ENCODE results near the gene MLX. TPM values are rescaled to one million over a fixed set of nuclear protein-coding genes. Genes with fewer than 3 reads are reported as not detected.
"Not testable (repeated sequence)": the region's sequence is repeated elsewhere in the genome, so short reads cannot be mapped to it uniquely, and the experiment has no call there.

MLX gene
- total RNA-seq, 1 experiment from 2014 or later: 48.4 TPM

DNA sequence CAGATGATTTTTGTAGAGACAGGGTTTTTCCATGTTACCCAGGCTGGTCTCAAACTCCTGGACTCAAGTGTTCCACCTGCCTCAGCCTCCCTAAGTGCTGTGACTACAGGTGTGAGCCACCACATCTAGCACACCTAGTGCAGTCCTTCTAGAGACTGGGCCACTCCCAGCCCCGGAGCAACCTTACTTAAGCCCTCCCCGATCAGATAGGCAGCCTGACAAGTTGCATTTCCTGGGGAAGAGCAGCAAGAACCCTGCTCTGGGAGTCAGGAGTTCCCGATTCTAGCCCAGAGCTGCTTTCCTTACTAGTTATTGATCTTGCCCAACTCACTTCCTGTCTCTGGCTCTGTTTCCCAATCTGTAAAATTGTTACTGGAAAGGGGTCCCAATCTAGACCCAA is 37.8 kb upstream of the MLX start:
- Histone ChIP-seq H3K27ac (no peak overlapping the region), H3K27me3 (no peaks in the 10 kb centered on the region), H3K4me1 (0 out of 2 replicates have a peak, but pooled peaks cover 2% of the 10 kb centered on the region), H3K36me3 (no peaks in the 10 kb centered on the region), H3K4me3 (no peak overlapping the region), H3K9me3 (replicated peaks) (no peaks in the 10 kb centered on the region)
- no peak for DNase-seq

DNA sequence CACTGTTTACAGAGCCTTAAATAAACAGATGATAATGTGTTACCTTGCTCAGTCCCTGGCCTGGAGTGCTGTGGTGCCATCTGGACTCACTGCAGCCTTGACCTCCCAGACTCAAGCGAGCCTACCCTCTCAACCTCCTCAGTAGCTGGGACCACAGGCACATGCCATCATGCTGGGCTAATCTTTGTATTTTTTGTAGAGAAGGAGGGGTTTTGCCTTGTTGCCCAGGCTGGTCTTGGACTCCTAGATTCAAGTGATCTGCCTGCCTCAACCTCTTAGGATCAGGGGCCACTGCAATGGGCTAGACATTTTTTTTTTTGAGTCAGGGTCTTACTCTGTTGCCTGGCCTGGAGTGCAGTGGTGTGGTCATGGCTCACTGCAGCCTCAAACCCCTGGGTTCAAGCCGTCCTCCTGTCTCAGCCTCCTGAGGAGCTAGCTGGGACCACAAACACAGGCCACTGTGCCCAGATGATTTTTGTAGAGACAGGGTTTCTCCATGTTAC is 35.9 kb upstream of the MLX start:
- Histone ChIP-seq H3K27me3 (no peaks in the 10 kb centered on the region), H3K9me3 (replicated peaks) (no peaks in the 10 kb centered on the region), H3K4me3 (no peak overlapping the region), H3K27ac (no peak overlapping the region), H3K36me3 (no peaks in the 10 kb centered on the region), H3K4me1 (peaks cover 11% of the 10 kb centered on the region)
- no peak for DNase-seq

DNA sequence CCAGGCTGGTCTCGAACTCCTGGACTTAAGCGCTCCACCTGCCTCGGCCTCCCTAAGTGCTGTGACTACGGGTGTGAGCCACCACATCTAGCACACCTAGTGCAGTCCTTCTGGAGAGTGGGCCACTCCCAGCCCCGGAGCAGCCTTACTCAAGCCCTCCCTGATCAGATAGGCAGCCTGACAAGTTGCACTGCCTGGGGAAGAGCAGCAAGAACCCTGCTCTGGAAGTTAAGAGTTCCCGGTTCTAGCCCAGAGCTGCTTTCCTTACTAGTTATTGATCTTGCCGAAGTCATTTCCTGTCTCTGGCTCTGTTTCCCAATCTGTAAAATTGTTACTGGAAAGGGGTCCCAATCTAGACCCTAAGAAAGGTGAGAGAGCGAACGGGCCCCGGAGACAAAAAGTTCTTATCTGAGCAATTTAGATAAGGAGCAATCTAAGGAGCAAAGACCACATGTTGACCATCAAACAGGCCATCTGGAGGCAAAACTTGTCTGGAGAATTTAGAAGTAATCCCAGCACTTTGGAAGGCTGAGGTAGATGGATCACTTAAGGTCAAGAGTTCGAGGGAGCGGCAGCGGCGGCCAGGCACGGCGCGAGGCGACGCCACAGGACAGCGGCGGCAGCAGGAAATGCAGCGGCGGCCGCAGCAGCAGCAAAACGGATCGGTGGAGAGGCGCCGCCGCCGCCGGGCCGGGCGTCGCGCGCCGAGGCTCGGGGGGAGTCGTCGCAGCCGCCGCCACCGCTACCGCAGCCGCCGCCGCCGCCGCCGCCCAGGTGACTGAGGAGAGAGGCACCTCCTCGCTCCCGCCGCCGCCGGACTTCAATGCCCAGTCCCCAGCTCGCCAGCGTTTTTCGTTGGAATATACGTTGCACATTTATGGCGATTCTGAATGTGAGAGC is 35.2 kb upstream of the MLX start:
- H3K4me3 ChIP-seq: peak overlapping the region; percentile 41
- no peak overlapping the region for H3K27ac ChIP-seq
- DNase-seq: no peak
- no peaks in the 10 kb centered on the region for H3K27me3 ChIP-seq
- H3K4me1 ChIP-seq: peaks cover 11% of the 10 kb centered on the region
- no peaks in the 10 kb centered on the region for H3K9me3 ChIP-seq (replicated peaks)
- no peaks in the 10 kb centered on the region for H3K36me3 ChIP-seq

DNA sequence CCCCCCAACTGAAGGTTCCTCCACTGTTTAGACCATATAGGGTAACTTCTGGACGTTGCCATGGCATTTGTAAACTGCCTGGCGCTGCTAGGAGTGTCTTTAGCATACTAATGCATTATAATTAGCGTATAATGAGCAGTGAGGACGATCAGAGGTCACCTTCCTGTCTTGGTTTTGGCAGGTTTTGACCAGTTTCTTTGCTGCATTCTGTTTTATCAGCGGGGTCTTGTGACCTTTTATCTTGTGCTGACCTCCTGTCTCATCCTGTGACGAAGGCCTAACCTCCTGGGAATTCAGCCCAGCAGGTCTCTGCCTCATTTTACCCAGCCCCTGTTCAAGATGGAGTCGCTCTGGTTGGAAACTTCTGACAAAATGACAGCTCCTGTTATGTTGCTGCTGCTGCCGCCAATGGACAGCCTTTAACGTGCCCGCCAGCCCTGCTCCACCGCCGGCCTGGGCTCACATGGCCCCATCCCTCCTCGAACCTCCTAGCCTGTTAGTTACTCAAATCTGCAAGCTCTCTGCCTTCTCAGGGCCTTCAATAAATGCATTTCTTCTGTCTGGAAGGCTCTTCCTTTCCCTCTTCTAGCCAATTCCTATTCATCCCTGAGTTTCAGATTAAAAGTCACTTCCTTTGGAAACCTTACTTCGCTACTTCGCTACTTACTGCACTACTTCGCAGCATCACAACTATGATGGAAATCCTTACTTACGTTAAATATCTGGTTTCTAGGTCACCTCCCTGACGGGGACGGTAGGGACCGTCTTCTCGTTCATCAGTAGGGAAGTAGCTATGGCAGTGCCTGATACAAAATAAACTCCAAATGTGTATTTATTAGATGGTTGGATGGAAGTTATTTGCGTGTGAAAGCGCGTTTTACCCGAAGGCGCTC is 31.5 kb upstream of the MLX start:
- no peaks in the 10 kb centered on the region for H3K27me3 ChIP-seq
- H3K9me3 ChIP-seq (replicated peaks): no peaks in the 10 kb centered on the region
- H3K4me3 ChIP-seq: peak overlapping the region; percentile 63
- peak overlapping the region; percentile 64 for H3K27ac ChIP-seq
- DNase-seq: no peak
- peaks cover 16% of the 10 kb centered on the region for H3K4me1 ChIP-seq
- H3K36me3 ChIP-seq: no peaks in the 10 kb centered on the region

DNA sequence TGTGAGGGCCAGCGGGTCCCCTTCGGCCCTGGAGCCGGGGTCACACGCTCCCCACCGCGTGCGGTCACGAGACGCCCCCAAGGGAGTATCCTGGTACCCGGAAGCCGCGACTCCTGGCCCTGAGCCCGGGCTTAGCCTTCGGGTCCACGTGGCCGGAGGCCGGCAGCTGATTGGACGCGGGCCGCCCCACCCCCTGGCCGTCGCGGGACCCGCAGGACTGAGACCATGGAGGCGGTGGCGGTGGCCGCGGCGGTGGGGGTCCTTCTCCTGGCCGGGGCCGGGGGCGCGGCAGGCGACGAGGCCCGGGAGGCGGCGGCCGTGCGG is 30.9 kb upstream of the MLX start, which contains the start of gene NAGLU:
TSS of gene NAGLU (plus strand) at position 194 of the 324 bp plus-strand sequence. CDS start at position 226, 32 bp downstream.
- peak; percentile 97 to 98 for DNase-seq
- Histone ChIP-seq H3K4me3 (peak within 1 kb of the TSS; percentile 63), H3K9me3 (replicated peaks) (no peaks in the 10 kb centered on the region), H3K36me3 (no peaks in the 10 kb centered on the region), H3K4me1 (peaks cover 15% of the 10 kb centered on the region), H3K27ac (peak within 1 kb of the TSS; percentile 98), H3K27me3 (no peaks in the 10 kb centered on the region)

DNA sequence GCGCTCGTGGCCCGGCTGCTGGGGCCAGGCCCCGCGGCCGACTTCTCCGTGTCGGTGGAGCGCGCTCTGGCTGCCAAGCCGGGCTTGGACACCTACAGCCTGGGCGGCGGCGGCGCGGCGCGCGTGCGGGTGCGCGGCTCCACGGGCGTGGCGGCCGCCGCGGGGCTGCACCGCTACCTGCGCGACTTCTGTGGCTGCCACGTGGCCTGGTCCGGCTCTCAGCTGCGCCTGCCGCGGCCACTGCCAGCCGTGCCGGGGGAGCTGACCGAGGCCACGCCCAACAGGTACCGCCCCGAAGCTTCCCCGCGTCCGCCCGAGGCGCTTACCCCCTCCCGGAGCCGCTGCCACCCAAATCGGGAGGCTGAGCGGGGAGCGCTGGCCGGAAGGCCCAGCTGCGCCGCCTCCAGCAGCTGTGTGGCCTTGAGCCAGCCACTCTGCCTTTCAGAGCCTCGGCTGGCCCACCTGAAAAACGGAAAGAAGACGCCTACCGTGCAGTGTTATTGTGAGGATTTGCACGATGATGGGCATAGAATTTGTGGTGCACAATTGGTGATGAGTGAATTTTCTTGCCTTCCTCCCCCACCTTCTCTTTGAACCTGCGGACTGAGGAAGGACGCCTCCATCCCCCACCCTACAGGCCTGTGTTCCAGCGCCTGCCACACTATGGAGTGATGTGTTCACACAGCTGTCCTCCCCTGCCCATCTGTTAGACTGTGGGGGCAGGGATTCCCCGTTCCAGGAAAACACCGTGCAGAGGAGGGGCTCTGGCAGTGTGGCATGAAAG is 30.3 kb upstream of the MLX start:
- Histone ChIP-seq H3K36me3 (peaks cover 3% of the 10 kb centered on the region; the same call in 1 of the 2 replicates), H3K4me1 (peaks cover 15% of the 10 kb centered on the region), H3K27ac (peak overlapping the region; percentile 98), H3K4me3 (peak overlapping the region; percentile 63), H3K27me3 (no peaks in the 10 kb centered on the region), H3K9me3 (replicated peaks) (no peaks in the 10 kb centered on the region)
- peak; percentile 96 to 97 for DNase-seq

DNA sequence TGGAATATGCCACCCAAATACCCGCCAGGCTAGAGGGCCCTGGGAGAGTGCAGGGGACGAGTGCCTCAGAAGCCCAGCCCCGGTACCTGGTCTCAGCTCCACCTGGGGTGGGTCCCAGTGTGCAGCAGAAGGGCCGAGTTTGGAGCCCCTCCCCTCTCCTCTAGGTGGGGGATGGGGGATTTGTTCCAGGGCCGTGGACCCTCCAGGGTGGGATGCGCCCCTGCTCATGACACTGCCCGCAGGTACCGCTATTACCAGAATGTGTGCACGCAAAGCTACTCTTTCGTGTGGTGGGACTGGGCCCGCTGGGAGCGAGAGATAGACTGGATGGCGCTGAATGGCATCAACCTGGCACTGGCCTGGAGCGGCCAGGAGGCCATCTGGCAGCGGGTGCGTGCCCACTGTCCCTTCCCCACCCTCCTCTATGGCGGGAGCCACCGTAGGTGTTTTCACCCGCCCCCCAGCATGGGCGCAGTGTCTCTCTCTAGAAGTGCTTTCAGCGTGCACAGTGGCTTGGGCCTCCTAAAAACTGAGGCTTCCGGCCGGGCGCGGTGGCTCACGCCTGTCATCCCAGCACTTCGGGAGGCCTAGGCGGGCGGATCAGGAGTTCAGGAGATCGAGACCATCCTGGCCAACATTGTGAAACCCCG is 29.6 kb upstream of the MLX start:
- no peaks in the 10 kb centered on the region for H3K27me3 ChIP-seq
- peaks cover 15% of the 10 kb centered on the region for H3K4me1 ChIP-seq
- H3K36me3 ChIP-seq: peaks cover 3% of the 10 kb centered on the region; the same call in 1 of the 2 replicates
- H3K4me3 ChIP-seq: peak overlapping the region; percentile 63
- no peaks in the 10 kb centered on the region for H3K9me3 ChIP-seq (replicated peaks)
- DNase-seq: no peak
- H3K27ac ChIP-seq: peak overlapping the region; percentile 98

DNA sequence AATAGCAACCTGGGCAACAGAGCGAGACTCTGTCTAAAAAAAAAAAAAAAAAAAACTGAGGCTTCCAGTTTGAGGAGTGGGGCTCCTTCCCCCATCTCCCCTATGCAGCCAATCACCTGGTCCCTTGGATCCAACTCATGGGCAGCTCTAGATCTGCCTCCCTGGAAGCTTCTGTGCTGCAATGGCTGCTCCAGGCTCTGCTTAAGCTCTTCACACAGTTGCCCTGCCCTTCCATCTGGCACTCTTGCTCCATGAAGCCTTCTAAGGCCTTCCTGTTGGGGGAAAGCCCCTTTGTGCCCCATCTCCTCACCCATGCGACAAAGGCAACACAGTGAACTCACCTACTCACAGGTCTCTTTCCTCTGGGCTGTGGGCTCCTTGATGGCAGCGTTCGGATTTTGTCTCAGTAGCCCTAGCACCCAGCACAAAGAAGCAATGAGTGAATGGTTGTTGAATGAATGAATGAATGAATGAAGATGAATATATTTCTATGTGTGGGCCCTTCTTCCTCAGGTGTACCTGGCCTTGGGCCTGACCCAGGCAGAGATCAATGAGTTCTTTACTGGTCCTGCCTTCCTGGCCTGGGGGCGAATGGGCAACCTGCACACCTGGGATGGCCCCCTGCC is 29.0 kb upstream of the MLX start:
- H3K27ac ChIP-seq: peak overlapping the region; percentile 98
- H3K36me3 ChIP-seq: peaks cover 5% of the 10 kb centered on the region; the same call in 1 of the 2 replicates
- H3K27me3 ChIP-seq: no peaks in the 10 kb centered on the region
- H3K9me3 ChIP-seq (replicated peaks): no peaks in the 10 kb centered on the region
- H3K4me1 ChIP-seq: peaks cover 15% of the 10 kb centered on the region
- H3K4me3 ChIP-seq: no peak overlapping the region
- no peak for DNase-seq

DNA sequence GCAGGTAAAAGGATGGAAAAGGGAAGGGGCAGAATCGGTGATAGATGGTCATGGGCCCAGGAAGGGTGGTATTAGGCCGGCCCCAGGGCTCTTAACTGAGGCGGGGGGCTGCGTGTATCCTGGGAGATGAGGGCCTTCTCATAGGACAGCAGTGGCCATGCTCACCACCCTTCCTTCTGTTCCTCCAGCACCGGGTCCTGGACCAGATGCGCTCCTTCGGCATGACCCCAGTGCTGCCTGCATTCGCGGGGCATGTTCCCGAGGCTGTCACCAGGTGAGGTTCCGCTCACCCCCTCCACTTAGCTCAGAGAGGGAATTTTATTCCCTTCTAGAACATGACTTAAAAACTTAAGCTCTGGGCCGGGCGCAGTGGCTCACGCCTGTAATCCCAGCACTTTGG is 28.4 kb upstream of the MLX start:
- no peak for DNase-seq
- peaks cover 15% of the 10 kb centered on the region for H3K4me1 ChIP-seq
- peaks cover 5% of the 10 kb centered on the region for H3K36me3 ChIP-seq
- no peaks in the 10 kb centered on the region for H3K27me3 ChIP-seq
- no peak overlapping the region for H3K27ac ChIP-seq
- no peaks in the 10 kb centered on the region for H3K9me3 ChIP-seq (replicated peaks)
- no peak overlapping the region for H3K4me3 ChIP-seq

DNA sequence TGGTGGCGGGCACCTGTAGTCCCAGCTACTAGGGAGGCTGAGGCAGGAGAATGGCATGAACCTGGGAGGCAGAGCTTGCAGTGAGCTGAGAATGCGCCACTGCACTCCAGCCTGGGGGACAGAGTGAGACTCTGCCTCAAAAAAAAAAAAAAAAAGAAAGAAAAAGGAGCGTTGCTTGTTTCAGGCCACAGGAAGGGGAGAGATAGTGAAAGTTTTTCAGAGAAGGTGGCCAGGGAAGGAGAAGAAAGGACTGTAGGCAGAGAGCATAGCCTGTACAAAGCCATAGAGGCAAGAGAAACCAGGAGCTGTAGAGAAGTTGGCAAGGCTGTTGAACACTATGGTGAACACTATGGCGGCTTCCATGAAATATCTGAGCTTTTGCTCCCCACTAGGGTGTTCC is 26.3 kb upstream of the MLX start:
- H3K36me3 ChIP-seq; H3K27ac ChIP-seq; DNase-seq; H3K27me3 ChIP-seq; H3K4me3 ChIP-seq; H3K9me3 ChIP-seq (replicated peaks); H3K4me1 ChIP-seq: not testable (repeated sequence)

DNA sequence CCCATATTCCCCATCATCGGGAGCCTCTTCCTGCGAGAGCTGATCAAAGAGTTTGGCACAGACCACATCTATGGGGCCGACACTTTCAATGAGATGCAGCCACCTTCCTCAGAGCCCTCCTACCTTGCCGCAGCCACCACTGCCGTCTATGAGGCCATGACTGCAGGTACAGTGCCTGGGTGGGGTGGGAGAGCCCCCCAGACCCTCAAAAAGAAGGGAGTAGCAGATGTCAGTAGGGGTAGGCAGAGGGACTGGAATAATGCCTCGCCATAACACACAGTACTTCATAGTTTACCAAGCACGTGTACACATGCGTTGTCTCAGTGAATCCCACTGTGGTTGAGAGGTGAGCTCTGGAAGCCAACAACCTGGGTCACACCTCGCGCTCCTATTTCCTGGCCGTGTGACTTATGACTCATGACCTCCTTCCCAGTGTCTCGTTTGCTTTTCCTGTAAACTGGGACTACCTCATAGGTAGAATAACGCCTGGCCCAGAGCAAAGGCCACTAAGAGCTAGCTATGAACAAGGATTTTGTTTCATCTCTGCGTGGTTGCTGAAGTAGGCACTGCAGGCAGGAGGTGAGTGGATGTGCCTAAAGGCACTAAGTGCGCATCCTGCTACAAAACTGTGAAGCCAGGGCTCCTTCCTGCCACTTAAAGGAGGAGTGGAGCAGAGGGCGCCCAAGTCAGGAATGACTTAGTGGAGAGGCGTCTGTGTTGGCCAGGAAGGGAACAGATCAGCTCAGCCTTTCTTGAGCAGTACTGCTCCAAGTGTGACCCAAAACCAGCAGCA is 25.7 kb upstream of the MLX start:
- DNase-seq: no peak
- Histone ChIP-seq H3K27ac (no peak overlapping the region), H3K9me3 (replicated peaks) (no peaks in the 10 kb centered on the region), H3K4me1 (peaks cover 6% of the 10 kb centered on the region; the same call in 1 of the 2 replicates), H3K4me3 (no peak overlapping the region), H3K36me3 (peaks cover 5% of the 10 kb centered on the region), H3K27me3 (no peaks in the 10 kb centered on the region)

DNA sequence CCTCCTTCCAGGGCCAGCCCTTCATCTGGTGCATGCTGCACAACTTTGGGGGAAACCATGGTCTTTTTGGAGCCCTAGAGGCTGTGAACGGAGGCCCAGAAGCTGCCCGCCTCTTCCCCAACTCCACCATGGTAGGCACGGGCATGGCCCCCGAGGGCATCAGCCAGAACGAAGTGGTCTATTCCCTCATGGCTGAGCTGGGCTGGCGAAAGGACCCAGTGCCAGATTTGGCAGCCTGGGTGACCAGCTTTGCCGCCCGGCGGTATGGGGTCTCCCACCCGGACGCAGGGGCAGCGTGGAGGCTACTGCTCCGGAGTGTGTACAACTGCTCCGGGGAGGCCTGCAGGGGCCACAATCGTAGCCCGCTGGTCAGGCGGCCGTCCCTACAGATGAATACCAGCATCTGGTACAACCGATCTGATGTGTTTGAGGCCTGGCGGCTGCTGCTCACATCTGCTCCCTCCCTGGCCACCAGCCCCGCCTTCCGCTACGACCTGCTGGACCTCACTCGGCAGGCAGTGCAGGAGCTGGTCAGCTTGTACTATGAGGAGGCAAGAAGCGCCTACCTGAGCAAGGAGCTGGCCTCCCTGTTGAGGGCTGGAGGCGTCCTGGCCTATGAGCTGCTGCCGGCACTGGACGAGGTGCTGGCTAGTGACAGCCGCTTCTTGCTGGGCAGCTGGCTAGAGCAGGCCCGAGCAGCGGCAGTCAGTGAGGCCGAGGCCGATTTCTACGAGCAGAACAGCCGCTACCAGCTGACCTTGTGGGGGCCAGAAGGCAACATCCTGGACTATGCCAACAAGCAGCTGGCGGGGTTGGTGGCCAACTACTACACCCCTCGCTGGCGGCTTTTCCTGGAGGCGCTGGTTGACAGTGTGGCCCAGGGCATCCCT is 23.5 kb upstream of the MLX start:
- Histone ChIP-seq H3K4me1 (no peaks in the 10 kb centered on the region), H3K9me3 (replicated peaks) (no peaks in the 10 kb centered on the region), H3K4me3 (no peak overlapping the region), H3K36me3 (peaks cover 5% of the 10 kb centered on the region), H3K27me3 (no peaks in the 10 kb centered on the region), H3K27ac (no peak overlapping the region)
- DNase-seq: no peak
